Pancreas (tissue), 10 donors: ENCODE data around the gene KAZN. TPM values are rescaled to one million over a fixed set of nuclear protein-coding genes. Genes with fewer than 3 reads are reported as not detected.

Experiments used
- ATAC-seq, 4 donors: fragments of 200-7000 bp; cut with Tn5 transposase; one replicate each; pipeline versions ENCODE4 v1.8.0 to v1.9.1; 2020; ENCODE audit warnings: mild to moderate bottlenecking in 4 of 4, moderate library complexity in 4 of 4
- DNase-seq, 6 donors: peaks; one replicate each; pipeline ENCODE4 v3.0.0-alpha.2; 2020
- FAIRE-seq: peaks from 2 replicates; lab custom pipeline; 2012; peaks lifted over from hg19 to GRCh38; lab: Jason Lieb, UNC
- H3K27ac ChIP-seq, 4 donors: fragments of 200-600 bp; sonication (generic); 1 replicate in 3 of 4; 2 replicates in 1 of 4; pipeline versions ENCODE4 v1.5.0 to v1.8.0; 2020
- H3K27me3 ChIP-seq, 4 donors: fragments of 200-600 bp; one replicate each; pipeline ENCODE4 v1.8.0; 2021
- H3K36me3 ChIP-seq, 3 donors: fragments of 200-600 bp; sonication (generic) in 1 of 3; one replicate each; pipeline versions ENCODE4 v1.5.0 to v1.8.0; 2020 to 2021
- H3K4me1 ChIP-seq, 3 donors: fragments of 200-600 bp; one replicate each; pipeline ENCODE4 v1.8.0; 2021
- H3K4me3 ChIP-seq, 4 donors: fragments of 200-600 bp; sonication (generic) in 2 of 4; one replicate each; pipeline versions ENCODE4 v1.5.0 to v1.8.0; 2020 to 2021
- H3K9me3 ChIP-seq, 4 donors: fragments of 200-600 bp; one replicate each; pipeline ENCODE4 v1.8.0; 2021
- CTCF ChIP-seq, 4 donors: fragments of 200-600 bp; sonication (generic) in 3 of 4; IDR thresholded peaks; one replicate each; pipeline versions ENCODE4 v1.5.0 to v1.8.0; 2021; ENCODE audit warnings: antibody characterized with exemption in 4 of 4
- WGBS, 2 donors: extraction: QIAGEN DNeasy Blood & Tissue Kit; methylation state at CpG; one replicate each; pipeline ENCODE4 v1.1.7; 2013; 5-methylcytosine and 5-hydroxymethylcytosine counted together
- intact Hi-C, 3 donors: fragments of 100-400 bp; cut with DNase I; formaldehyde crosslinking; loops; one replicate each; pipeline versions ENCODE4 v1.11.1 to v1.14.2; 2022
- polyA plus RNA-seq, 2 donors: library from polyadenylated mRNA; stranded (reverse); fragments of 200-250 nt; gene quantifications; one replicate each; pipeline ENCODE4 v1.2.3, GENCODE V29; 2013
- total RNA-seq, 6 donors: library from RNA; stranded (reverse); fragmentation: NEBNext Ultra II Directional in 4 of 6; extraction: Animal tissue kit (Norgen Biotek cat#: 25700) in 4 of 6; gene quantifications; one replicate each; pipeline versions ENCODE4 v1.2.1 to v1.2.4, GENCODE V29; 2021 to 2023
- donor health status: healthy with polysubstance abuse.
- donor health status: DM: no; HTN: no; CAD: no; lungs with moderate emphysema.
- donor health status: DM: no; HTN: no; CAD: no.
- donor health status: control.
- donor health status: control.
- donor health status: Bipolar disorder and iron deficiency.
- donor health status: DM: yes; HTN: yes; CAD: no.
- donor health status: DM: no; HTN: no; CAD: no.
- donor health status: DM: no; HTN: no; CAD: no.
- donor health status: DM: yes; HTN: yes; CAD: no.

The KAZN gene
- total and polyA plus RNA-seq, 8 donors: 2.4 to 6.0 (median 4.1) TPM

GRCh38 chr1:14773396-14774025, 175.0 kb downstream of the KAZN start:
- 93 to 96% methylated on average over 13 of the region's 13 CpGs for WGBS, 2 donors
- no peak overlapping the region for H3K27ac ChIP-seq
- intact Hi-C loops: no loop called here
- no peak for FAIRE-seq
- H3K4me1 ChIP-seq: no peaks in the 10 kb centered on the region
- no peaks in the 10 kb centered on the region for H3K9me3 ChIP-seq
- no peak for DNase-seq
- no peak overlapping the region for H3K4me3 ChIP-seq
- no peak for TF ChIP-seq CTCF (IDR thresholded peaks at IDR 0.05)
- H3K36me3 ChIP-seq: no peaks in the 10 kb centered on the region
- H3K27me3 ChIP-seq: no peaks in the 10 kb centered on the region
- ATAC-seq: no peak

GRCh38 chr1:14774225-14774624, 175.7 kb downstream of the KAZN start:
- Histone ChIP-seq H3K4me3 (no peak overlapping the region), H3K4me1 (no peaks in the 10 kb centered on the region), H3K9me3 (no peaks in the 10 kb centered on the region), H3K36me3 (no peaks in the 10 kb centered on the region), H3K27ac (no peak overlapping the region), H3K27me3 (no peaks in the 10 kb centered on the region)
- intact Hi-C loops: no loop called here
- ATAC-seq (no peak), DNase-seq (no peak), FAIRE-seq (no peak)
- no peak for TF ChIP-seq CTCF (IDR thresholded peaks at IDR 0.05)
- 88 to 92% methylated on average over 5 of the region's 5 CpGs for WGBS, 2 donors

- ATAC-seq (no peak), DNase-seq (no peak), FAIRE-seq (no peak)
- no peak overlapping the region for H3K4me3 ChIP-seq
- intact Hi-C loops: no loop called here
- no peaks in the 10 kb centered on the region for H3K9me3 ChIP-seq
- H3K36me3 ChIP-seq: no peaks in the 10 kb centered on the region
- no peak overlapping the region for H3K27ac ChIP-seq
- 78 to 82% methylated on average over 4 of the region's 4 CpGs for WGBS, 2 donors
- no peaks in the 10 kb centered on the region for H3K4me1 ChIP-seq
- H3K27me3 ChIP-seq: no peaks in the 10 kb centered on the region
- TF ChIP-seq CTCF (IDR thresholded peaks at IDR 0.05): no peak
Measured at GRCh38 chr1:14774988-14775387, 176.5 kb downstream of the KAZN start.

- Histone ChIP-seq H3K36me3 (no peaks in the 10 kb centered on the region), H3K9me3 (no peaks in the 10 kb centered on the region), H3K27me3 (no peaks in the 10 kb centered on the region), H3K27ac (no peak overlapping the region), H3K4me3 (no peak overlapping the region), H3K4me1 (no peaks in the 10 kb centered on the region)
- ATAC-seq: no peak
- FAIRE-seq: no peak
- no peak for DNase-seq
- TF ChIP-seq CTCF (IDR thresholded peaks at IDR 0.05): no peak
- intact Hi-C loops: no loop called here
- WGBS, 2 donors: 87 to 93% methylated on average over 10 of the region's 10 CpGs
Measured at GRCh38 chr1:14775434-14775833, 176.9 kb downstream of the KAZN start.
